HG03103 (cell line): Measurements from ENCODE around the gene CELSR1.

Experiments
- ATAC-seq: cut with Tn5 transposase; IDR thresholded peaks from one replicate; pipeline ENCODE4 v1.9.1; 2021; ENCODE audit warnings: low read depth; ENCODE audit not compliant: unreplicated experiment

Gene CELSR1

GRCh38 chr22:46465345-46465720, 72.1 kb downstream of the CELSR1 start:
- ATAC-seq, result no peak

GRCh38 chr22:46464701-46465344, 72.6 kb downstream of the CELSR1 start:
- ATAC-seq, result no peak

GRCh38 chr22:46464296-46464695, 73.1 kb downstream of the CELSR1 start:
- no peak for ATAC-seq

GRCh38 chr22:46463435-46464227, 73.8 kb downstream of the CELSR1 start:
- no peak for ATAC-seq

GRCh38 chr22:46462726-46463371, 74.6 kb downstream of the CELSR1 start:
- ATAC-seq, result no peak

- ATAC-seq, result no peak
Measured at GRCh38 chr22:46461566-46462180, 75.7 kb downstream of the CELSR1 start.

GRCh38 chr22:46460857-46461256, 76.6 kb downstream of the CELSR1 start:
- no peak for ATAC-seq

GRCh38 chr22:46459347-46460065, 77.9 kb downstream of the CELSR1 start:
- ATAC-seq, result no peak

GRCh38 chr22:46458525-46458924, 78.9 kb downstream of the CELSR1 start:
- ATAC-seq, result no peak

- ATAC-seq, result no peak
Measured at GRCh38 chr22:46457502-46458488, 79.6 kb downstream of the CELSR1 start.

GRCh38 chr22:46456818-46457163, 80.6 kb downstream of the CELSR1 start:
- no peak for ATAC-seq

GRCh38 chr22:46455446-46455845, 82.0 kb downstream of the CELSR1 start:
- ATAC-seq, result no peak

GRCh38 chr22:46454504-46455269, 82.7 kb downstream of the CELSR1 start:
- no peak for ATAC-seq

GRCh38 chr22:46453829-46454503, 83.5 kb downstream of the CELSR1 start:
- no peak for ATAC-seq

- no peak for ATAC-seq
Measured at GRCh38 chr22:46453006-46453828, 84.2 kb downstream of the CELSR1 start.

GRCh38 chr22:46452195-46453005, 85.0 kb downstream of the CELSR1 start:
- ATAC-seq, result no peak

GRCh38 chr22:46451741-46452140, 85.7 kb downstream of the CELSR1 start:
- ATAC-seq, result no peak
